Fibroblast of pulmonary artery (primary cell): ENCODE results near the gene ADAM8.
A peak's percentile ranks its signal among the peaks of the same experiment; 100 is the strongest.

ENCODE experiments used
- DNase-seq: peaks from one replicate; pipeline ENCODE4 v3.0.0-alpha.2; 2010; ENCODE audit warnings: low read depth
- H3K4me3 ChIP-seq: replicated peaks from 2 replicates; pipeline ENCODE4 v1.5.1; 2011; ENCODE audit warnings: low read depth, mild to moderate bottlenecking, control low read depth, low read length, moderate library complexity
- CTCF ChIP-seq: IDR thresholded peaks from 2 replicates; pipeline ENCODE4 v1.5.1; 2011; ENCODE audit warnings: mild to moderate bottlenecking, control low read depth, low read length, inconsistent platforms; ENCODE audit errors: missing control alignments

ADAM8 gene

GRCh38 chr10:133277993-133278576 lies 1.4 kb upstream of the ADAM8 start:
- no peak for DNase-seq
- no peak overlapping the region for H3K4me3 ChIP-seq
- no peak for TF ChIP-seq CTCF

- no peak for TF ChIP-seq CTCF
- DNase-seq = no peak
- H3K4me3 ChIP-seq = no peak overlapping the region
Observed at GRCh38 chr10:133277277-133277992, 767 bp upstream of the ADAM8 start.

DNA sequence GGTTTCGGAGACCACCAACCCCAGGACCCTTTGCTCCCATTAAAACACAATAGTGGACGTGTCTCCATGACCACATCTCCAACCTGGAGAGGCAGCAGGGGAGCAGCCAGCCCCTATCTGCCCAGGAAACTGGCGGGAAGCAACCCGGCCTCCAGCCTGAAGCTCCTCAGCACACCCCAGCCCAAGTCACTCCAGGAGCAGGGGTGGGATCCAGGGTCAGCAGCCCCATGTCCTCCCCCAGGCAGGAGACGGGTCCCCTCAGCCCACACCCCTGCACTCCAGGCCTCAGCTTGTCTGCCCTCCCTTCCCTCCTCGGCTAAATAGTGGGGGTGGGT lies 601 bp downstream of the ADAM8 start:
- DNase-seq = no peak
- H3K4me3 ChIP-seq = no peak overlapping the region

GRCh38 chr10:133275684-133276092 lies 980 bp downstream of the ADAM8 start:
- H3K4me3 ChIP-seq = no peak overlapping the region
- no peak for DNase-seq
- TF ChIP-seq CTCF = no peak

More for the DNA sequence above, 601 bp downstream of the ADAM8 start:
- no peak for TF ChIP-seq CTCF

DNA sequence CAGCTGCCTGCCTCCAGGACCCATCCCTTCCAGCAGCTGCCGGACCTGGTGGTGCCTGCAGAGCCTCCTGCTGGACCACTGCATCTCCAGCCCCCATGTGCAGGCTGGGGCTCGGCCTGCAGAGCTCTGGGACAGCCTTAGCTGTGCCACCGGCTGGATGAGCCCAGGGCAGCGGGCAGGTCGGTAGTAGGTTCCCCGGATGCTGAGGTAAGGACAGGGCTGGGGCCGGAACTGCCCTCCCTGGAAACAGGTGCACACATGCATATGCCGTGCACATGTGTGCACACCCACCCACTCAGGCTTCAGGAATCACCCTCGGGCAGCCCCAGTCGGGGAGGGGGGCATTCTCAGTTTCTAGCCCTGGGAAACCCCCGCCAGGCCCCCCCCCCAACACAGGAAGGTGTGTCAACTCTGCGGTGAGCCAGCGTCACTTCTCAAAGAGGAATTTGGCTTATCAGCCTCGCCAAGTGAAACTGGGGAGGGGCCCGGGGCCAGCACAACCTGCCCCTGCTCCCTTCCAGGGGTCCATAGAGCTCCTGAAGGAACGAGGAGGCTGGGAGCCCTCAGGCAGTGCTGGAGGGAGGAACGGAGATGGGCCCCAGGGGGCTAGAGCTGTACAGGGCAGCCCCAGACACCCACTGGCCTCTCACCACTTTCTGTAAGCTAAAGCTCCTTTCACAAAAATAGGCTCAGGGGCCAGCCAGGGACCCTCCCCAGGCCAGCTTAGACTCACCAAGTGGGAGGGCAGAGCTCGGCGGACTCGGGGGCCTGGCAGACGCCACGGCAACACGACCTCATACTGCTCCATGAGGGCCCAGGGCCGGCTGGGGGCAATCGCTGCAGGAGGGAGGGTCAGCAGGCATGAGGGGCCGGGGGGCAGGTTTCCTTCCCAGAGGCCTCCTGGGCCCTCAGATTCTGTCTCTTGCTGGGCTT lies 1.7 kb downstream of the ADAM8 start:
- no peak for DNase-seq
- peak; percentile 1 for TF ChIP-seq CTCF
- no peak overlapping the region for H3K4me3 ChIP-seq

DNA sequence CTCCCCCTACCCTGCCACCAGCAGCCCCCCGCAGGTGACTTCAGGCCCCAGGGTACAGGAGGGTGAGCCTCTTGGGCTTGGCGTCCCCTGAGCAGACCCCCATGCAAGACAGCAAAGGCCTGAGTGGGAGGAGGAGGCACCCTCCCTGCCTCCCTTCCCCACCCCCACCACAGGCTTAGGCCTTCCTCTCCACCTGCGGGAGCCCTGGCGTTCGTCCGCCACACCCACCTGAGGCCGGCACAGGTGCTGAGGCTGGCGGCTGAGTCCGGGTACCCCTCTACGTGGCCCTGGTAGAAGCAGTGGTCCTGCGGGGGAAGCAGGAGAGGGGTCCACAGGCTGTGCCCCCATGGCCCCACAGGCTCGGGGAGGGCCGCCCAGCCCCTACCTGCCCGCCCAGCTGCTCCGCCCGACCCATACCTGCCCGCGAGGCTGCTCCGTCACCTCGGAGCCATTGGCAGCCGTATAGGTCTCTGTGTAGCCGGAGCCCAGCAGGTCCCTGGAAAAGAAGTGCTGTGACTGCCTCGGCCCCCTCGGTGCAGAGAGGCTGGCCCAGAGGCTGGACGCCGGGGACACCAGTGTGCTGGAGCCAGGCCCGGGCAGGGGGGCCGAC lies 3.0 kb downstream of the ADAM8 start:
- no peak for TF ChIP-seq CTCF
- no peak overlapping the region for H3K4me3 ChIP-seq
- DNase-seq = no peak
